H1 (cell line): Measurements from ENCODE around the gene NOTCH4. TPM values are rescaled to one million over a fixed set of nuclear protein-coding genes. Genes with fewer than 3 reads are reported as not detected.

Experiments
- CTCF ChIA-PET: fragments of 300-600 bp; sonication (Branson Sonifier 250); formaldehyde crosslinking; loops from one replicate; lab custom pipeline; 2021; ENCODE audit not compliant: partially characterized antibody; lab: Charles Lee
- POLR2A ChIA-PET: fragments of 300-600 bp; sonication (Branson Sonifier 250); formaldehyde crosslinking; loops from one replicate; lab custom pipeline; 2021; ENCODE audit warnings: inconsistent platforms; ENCODE audit not compliant: partially characterized antibody; lab: Charles Lee
- DNase-seq, 2 experiments: peaks; one replicate each; pipeline versions ENCODE4 v3.0.0 to v3.0.0-alpha.2; 2010 to 2022; ENCODE audit warnings: low spot score in 2 of 2, low read depth in 1 of 2, mixed read lengths in 1 of 2
- FAIRE-seq: peaks from 2 replicates; lab custom pipeline; 2011; peaks lifted over from hg19 to GRCh38; lab: Jason Lieb, UNC
- H2AFZ ChIP-seq: 2 replicates; pipeline ENCODE4 v1.8.1; 2012; ENCODE audit warnings: low read length, inconsistent platforms
- H2AK5ac ChIP-seq: 2 replicates; pipeline ENCODE4 v1.6.1; 2013; ENCODE audit warnings: low read depth, low read length
- H2BK120ac ChIP-seq: replicated peaks from 2 replicates; pipeline ENCODE3; 2013; ENCODE audit warnings: low read depth, low read length, inconsistent platforms
- H2BK12ac ChIP-seq: 2 replicates; pipeline ENCODE4 v1.6.1; 2013; ENCODE audit warnings: low read depth, low read length
- H2BK15ac ChIP-seq: 2 replicates; pipeline ENCODE4 v1.6.1; 2013; ENCODE audit warnings: low read length
- H2BK20ac ChIP-seq: 2 replicates; pipeline ENCODE4 v1.6.1; 2013; ENCODE audit warnings: low read length
- H2BK5ac ChIP-seq: 2 replicates; pipeline ENCODE4 v1.6.1; 2013; ENCODE audit warnings: low read depth, low read length
- H3K14ac ChIP-seq: 2 replicates; pipeline ENCODE4 v1.6.1; 2013; ENCODE audit warnings: inconsistent platforms; ENCODE audit not compliant: insufficient read length
- H3K18ac ChIP-seq: 2 replicates; pipeline ENCODE4 v1.6.1; 2013; ENCODE audit warnings: low read length; ENCODE audit errors: extremely low read depth
- H3K23ac ChIP-seq: 2 replicates; pipeline ENCODE4 v1.6.1; 2013; ENCODE audit warnings: inconsistent platforms; ENCODE audit not compliant: insufficient read length
- H3K23me2 ChIP-seq: 2 replicates; pipeline ENCODE4 v1.6.1; 2013; ENCODE audit warnings: low read depth, low read length
- H3K27ac ChIP-seq: 2 replicates; pipeline ENCODE4 v1.6.1; 2011; ENCODE audit warnings: low read depth, low read length, inconsistent platforms
- H3K27me3 ChIP-seq, 4 experiments: replicated peaks in 1 of 4; 1 replicate in 1 of 4; 2 replicates in 3 of 4; pipeline versions ENCODE4 v1.6.1 to v1.8.1; 2011 to 2013; ENCODE audit warnings: low read length in 3 of 4, mild to moderate bottlenecking in 3 of 4, inconsistent platforms in 2 of 4, mixed read lengths in 2 of 4, moderate library complexity in 1 of 4; ENCODE audit not compliant: control insufficient read depth in 3 of 4, insufficient read depth in 3 of 4; ENCODE audit errors: extremely low read depth in 1 of 4
- H3K36me3 ChIP-seq, 4 experiments: 2 replicates each; pipeline versions ENCODE4 v1.6.1 to v1.8.1; 2011 to 2013; ENCODE audit warnings: mild to moderate bottlenecking in 4 of 4, low read length in 3 of 4, moderate library complexity in 2 of 4, control low read depth in 1 of 4, inconsistent platforms in 1 of 4; ENCODE audit not compliant: insufficient read depth in 4 of 4, control insufficient read depth in 2 of 4
- H3K4ac ChIP-seq: replicated peaks from 2 replicates; pipeline ENCODE3; 2013; ENCODE audit warnings: low read length, low read depth, mixed read lengths, inconsistent platforms; ENCODE audit not compliant: insufficient read length
- H3K4me1 ChIP-seq, 4 experiments: replicated peaks in 1 of 4; 1 replicate in 1 of 4; 2 replicates in 3 of 4; pipeline versions ENCODE4 v1.6.1 to v1.8.1; 2011 to 2013; ENCODE audit warnings: low read length in 3 of 4, inconsistent platforms in 2 of 4, mixed read lengths in 1 of 4; ENCODE audit not compliant: insufficient read depth in 4 of 4, control insufficient read depth in 3 of 4
- H3K4me2 ChIP-seq, 2 experiments: 2 replicates each; pipeline versions ENCODE4 v1.6.1 to v1.8.1; 2011 to 2013; ENCODE audit warnings: low read depth in 2 of 2, low read length in 2 of 2, control low read depth in 1 of 2, inconsistent platforms in 1 of 2, mild to moderate bottlenecking in 1 of 2; ENCODE audit not compliant: insufficient read depth in 1 of 2
- H3K4me3 ChIP-seq, 4 experiments: fragments of 200-600, 300-600 bp in 1 of 4; sonication (generic), shearing (Covaris generic), sonication (Bioruptor Twin) in 1 of 4; 2 replicates each; pipeline versions ENCODE4 v1.5.1 to v1.8.1; 2011 to 2016; ENCODE audit warnings: low read length in 4 of 4, low read depth in 3 of 4, control low read depth in 2 of 4, inconsistent platforms in 2 of 4, mild to moderate bottlenecking in 2 of 4, mixed read lengths in 1 of 4, moderate library complexity in 1 of 4; ENCODE audit not compliant: insufficient read depth in 2 of 4; ENCODE audit errors: extremely low read depth in 1 of 4
- H3K56ac ChIP-seq: replicated peaks from 2 replicates; pipeline ENCODE3; 2013; ENCODE audit warnings: low read depth, mild to moderate bottlenecking, mixed read lengths, low read length, inconsistent platforms; ENCODE audit not compliant: insufficient read length
- H3K79me1 ChIP-seq: 2 replicates; pipeline ENCODE4 v1.6.1; 2013; ENCODE audit warnings: low read depth, low read length, control low read depth
- H3K79me2 ChIP-seq, 2 experiments: 2 replicates each; pipeline versions ENCODE4 v1.6.1 to v1.8.1; 2012 to 2013; ENCODE audit warnings: low read length in 2 of 2, mild to moderate bottlenecking in 2 of 2, inconsistent platforms in 1 of 2; ENCODE audit not compliant: insufficient read depth in 2 of 2, control insufficient read depth in 1 of 2
- H3K9ac ChIP-seq, 4 experiments: replicated peaks in 1 of 4; 1 replicate in 1 of 4; 2 replicates in 3 of 4; pipeline versions ENCODE4 v1.6.1 to v1.8.1; 2011 to 2013; ENCODE audit warnings: low read depth in 3 of 4, low read length in 3 of 4, control low read depth in 2 of 4, mild to moderate bottlenecking in 2 of 4, moderate library complexity in 2 of 4, inconsistent platforms in 1 of 4; ENCODE audit errors: extremely low read depth in 1 of 4
- H3K9me3 ChIP-seq, 2 experiments: 2 replicates each; pipeline versions ENCODE4 v1.6.1 to v1.8.1; 2012 to 2013; ENCODE audit warnings: mild to moderate bottlenecking in 2 of 2, moderate library complexity in 2 of 2, control low read depth in 1 of 2, inconsistent platforms in 1 of 2, low read depth in 1 of 2, low read length in 1 of 2, mixed read lengths in 1 of 2; ENCODE audit not compliant: insufficient read depth in 2 of 2
- H4K20me1 ChIP-seq, 2 experiments: replicated peaks in 1 of 2; 2 replicates each; pipeline versions ENCODE3 to v1.8.1; 2011 to 2013; ENCODE audit warnings: inconsistent platforms in 2 of 2, low read length in 2 of 2, mild to moderate bottlenecking in 1 of 2; ENCODE audit not compliant: insufficient read depth in 2 of 2, control insufficient read depth in 1 of 2
- H4K5ac ChIP-seq: 2 replicates; pipeline ENCODE4 v1.6.1; 2013; ENCODE audit warnings: low read length, low read depth, mixed read lengths, inconsistent platforms; ENCODE audit not compliant: insufficient read length
- H4K8ac ChIP-seq: 2 replicates; pipeline ENCODE4 v1.8.0; 2013; ENCODE audit warnings: mild to moderate bottlenecking, moderate library complexity, low read length, inconsistent platforms; ENCODE audit not compliant: insufficient read depth; ENCODE audit errors: extremely low read depth
- H4K91ac ChIP-seq: replicated peaks from 2 replicates; pipeline ENCODE3; 2013; ENCODE audit warnings: low read length, mixed read lengths, inconsistent platforms; ENCODE audit not compliant: insufficient read length
- CEBPB ChIP-seq: IDR thresholded peaks from 2 replicates; pipeline ENCODE4 v1.6.1; 2012; ENCODE audit warnings: low read depth, low read length
- POLR2A ChIP-seq, 2 experiments: IDR thresholded peaks; 1 replicate in 1 of 2; 2 replicates in 1 of 2; pipeline ENCODE4 v1.6.1; 2011; ENCODE audit warnings: low read depth in 2 of 2, low read length in 2 of 2, mild to moderate bottlenecking in 2 of 2; ENCODE audit errors: control extremely low read depth in 1 of 2
- SP1 ChIP-seq: IDR thresholded peaks from 2 replicates; pipeline ENCODE4 v1.6.1; 2011; ENCODE audit warnings: low read depth, low read length
- WGBS, 2 experiments: shearing (Covaris generic) in 1 of 2; methylation state at CpG; one replicate each; pipeline versions ENCODE4 v1.1.6 to v1.1.7; 2013 to 2015; ENCODE audit warnings: low lambda C conversion rate in 2 of 2, mixed read lengths in 2 of 2, inconsistent platforms in 1 of 2, low coverage in 1 of 2, missing lambda C conversion rate in 1 of 2; ENCODE audit not compliant: insufficient replicate concordance in 2 of 2, insufficient coverage in 1 of 2, insufficient read length in 1 of 2; ENCODE audit errors: extremely low coverage in 1 of 2, missing lambda C conversion rate in 1 of 2; 5-methylcytosine and 5-hydroxymethylcytosine counted together
- polyA plus RNA-seq, 7 experiments: library from polyadenylated mRNA; depleted of rRNA in 3 of 7; stranded (reverse) in 5 of 7; unstranded in 2 of 7; fragments of >200 nt in 5 of 7; fragments of 200-250 nt in 2 of 7; gene quantifications; 1 replicate in 5 of 7; 2 replicates in 1 of 7; 4 replicates in 1 of 7; pipeline versions ENCODE4 v1.2.1 to v1.2.3, GENCODE V29; 2011 to 2013; ENCODE audit warnings: missing spikeins in 2 of 7, mixed read lengths in 2 of 7
- total RNA-seq: library from RNA; stranded (reverse); fragmentation: NEBNext Ultra II Directional; extraction: Animal tissue kit (Norgen Biotek cat#: 25700); gene quantifications from 2 replicates; pipeline ENCODE4 v1.2.1, GENCODE V29; 2021

Gene NOTCH4
- total and polyA plus RNA-seq, 2 of the 8 experiments (the other 6 are each of a cell fraction or from before 2014, with no cell fraction given): 1.9 to 2.8 TPM

- no peak for DNase-seq
- WGBS, 2 experiments: 84% methylated on average over 6 of the region's 6 CpGs; no CpG with 5 or more reads in 1 of the 2 experiments
Measured at GRCh38 chr6:32184084-32184640, 39.7 kb downstream of the NOTCH4 start, which contains the start of gene AGER. AGER (minus strand) TSS chr6:32184253; CDS start chr6:32184222, 31 bp downstream.

More at GRCh38 chr6:32184084-32184640, 39.7 kb downstream of the NOTCH4 start, which contains the start of gene AGER:
- no peak within 1 kb of the TSS for H2AK5ac ChIP-seq
- peak within 1 kb of the TSS; percentile 42; the same call in 1 of the 2 replicates for H4K8ac ChIP-seq
- H3K36me3 ChIP-seq: peaks cover 6 to 45% (median 33%) of the 10 kb centered on the region in 4 experiments
- H3K4me2 ChIP-seq: no peak within 1 kb of the TSS
- no peak within 1 kb of the TSS for H3K4me3 ChIP-seq
- H3K9ac ChIP-seq: no peak within 1 kb of the TSS; a peak in 1 of 7 replicates
- no peaks in the 10 kb centered on the region; a peak in 1 of 7 replicates for H3K27me3 ChIP-seq
- H2BK120ac ChIP-seq: no peak within 1 kb of the TSS
- H3K79me2 ChIP-seq: peaks cover 0 to 14% of the 10 kb centered on the region in 2 experiments; a peak in 2 of 4 replicates
- H2BK5ac ChIP-seq: no peak within 1 kb of the TSS
- CTCF ChIA-PET: no interaction called here
- H4K20me1 ChIP-seq: peaks cover 0 to 3% of the 10 kb centered on the region in 2 experiments
- H3K14ac ChIP-seq: no peak within 1 kb of the TSS
- no peak within 1 kb of the TSS for H2AFZ ChIP-seq
- no peak within 1 kb of the TSS for H3K18ac ChIP-seq
- H3K9me3 ChIP-seq: no peaks in the 10 kb centered on the region
- no peak within 1 kb of the TSS for H3K56ac ChIP-seq
- FAIRE-seq: no peak
- H3K27ac ChIP-seq: no peak within 1 kb of the TSS
- no peak within 1 kb of the TSS for H2BK20ac ChIP-seq
- no peak within 1 kb of the TSS for H4K5ac ChIP-seq
- peaks cover 5% of the 10 kb centered on the region for H3K23me2 ChIP-seq
- no peak within 1 kb of the TSS for H2BK15ac ChIP-seq
- peaks cover 2% of the 10 kb centered on the region for H3K79me1 ChIP-seq
- H2BK12ac ChIP-seq: no peak within 1 kb of the TSS
- H3K4me1 ChIP-seq: peaks cover 0 to 10% (median 2%) of the 10 kb centered on the region in 4 experiments; a peak in 5 of 7 replicates
- TF ChIP-seq CEBPB (0 out of 2 replicates have a peak, but pooled peaks have one; percentile 40), SP1 (no peak), POLR2A (IDR thresholded peaks at IDR 0.05; ENCODE audit: control extremely low read depth in 1 of 2, low read depth in 2 of 2, low read length in 2 of 2) (peak in 1 of 2 experiments; percentile 53; a peak in 1 of 3 replicates)
- H3K23ac ChIP-seq: no peak within 1 kb of the TSS
- no peak within 1 kb of the TSS for H4K91ac ChIP-seq
- H3K4ac ChIP-seq: no peak within 1 kb of the TSS
- POLR2A ChIA-PET: no interaction called here
